Nephron progenitor cell (in vitro differentiated cells): ENCODE measurements around the gene R3HDM1.
"Not testable (repeated sequence)": the region's sequence is repeated elsewhere in the genome, so short reads cannot be mapped to it uniquely, and the experiment has no call there.

Source experiments
- DNase-seq: peaks from one replicate; pipeline ENCODE4 v3.0.0; 2021
- H3K27ac Mint-ChIP-seq: 2 replicates; pipeline ENCODE4 v1.8.0; 2021; ENCODE audit warnings: mild to moderate bottlenecking, moderate library complexity, mixed read lengths
- H3K27me3 Mint-ChIP-seq: 2 replicates; pipeline ENCODE4 v1.8.0; 2021; ENCODE audit warnings: mild to moderate bottlenecking, low read depth, mixed read lengths; ENCODE audit not compliant: poor library complexity
- H3K36me3 Mint-ChIP-seq: 2 replicates; pipeline ENCODE4 v1.8.0; 2021; ENCODE audit warnings: low read depth, mixed read lengths
- H3K4me1 Mint-ChIP-seq: 2 replicates; pipeline ENCODE4 v1.8.0; 2021; ENCODE audit warnings: mixed read lengths
- H3K4me3 Mint-ChIP-seq: 2 replicates; pipeline ENCODE4 v1.8.0; 2021; ENCODE audit warnings: mild to moderate bottlenecking, moderate library complexity, mixed read lengths
- H3K9me3 Mint-ChIP-seq: 2 replicates; pipeline ENCODE4 v1.8.0; 2021; ENCODE audit warnings: mild to moderate bottlenecking, moderate library complexity, mixed read lengths
- CTCF ChIP-seq: fragments of 200-600 bp; sonication (generic); IDR thresholded peaks from 2 replicates; pipeline ENCODE4 v1.5.0; 2021; ENCODE audit warnings: antibody characterized with exemption

The R3HDM1 gene

GRCh38 chr2:135617501-135618015 is 86.3 kb downstream of the R3HDM1 start:
- TF ChIP-seq CTCF, result no peak
- Mint-ChIP-seq H3K4me3 (no peak overlapping the region), H3K27ac (no peak overlapping the region), H3K4me1 (no peaks in the 10 kb centered on the region), H3K27me3 (no peaks in the 10 kb centered on the region), H3K36me3 (peaks cover 23% of the 10 kb centered on the region), H3K9me3 (no peaks in the 10 kb centered on the region)
- no peak for DNase-seq

GRCh38 chr2:135620198-135620597 is 88.9 kb downstream of the R3HDM1 start:
- DNase-seq, result no peak
- no peaks in the 10 kb centered on the region for H3K4me1 Mint-ChIP-seq
- no peaks in the 10 kb centered on the region for H3K9me3 Mint-ChIP-seq
- peaks cover 43% of the 10 kb centered on the region for H3K36me3 Mint-ChIP-seq
- peak overlapping the region; percentile 24 for H3K27ac Mint-ChIP-seq
- H3K27me3 Mint-ChIP-seq, result no peaks in the 10 kb centered on the region
- no peak for TF ChIP-seq CTCF
- H3K4me3 Mint-ChIP-seq, result no peak overlapping the region

- peaks cover 19% of the 10 kb centered on the region for H3K36me3 Mint-ChIP-seq
- no peaks in the 10 kb centered on the region for H3K9me3 Mint-ChIP-seq
- no peaks in the 10 kb centered on the region for H3K4me1 Mint-ChIP-seq
- H3K27me3 Mint-ChIP-seq, result no peaks in the 10 kb centered on the region
- TF ChIP-seq CTCF, result no peak
- no peak overlapping the region for H3K4me3 Mint-ChIP-seq
- H3K27ac Mint-ChIP-seq, result no peak overlapping the region
- DNase-seq, result no peak
Observed at GRCh38 chr2:135629520-135629919, 98.2 kb downstream of the R3HDM1 start.

GRCh38 chr2:135630034-135630433 is 98.8 kb downstream of the R3HDM1 start:
- H3K4me3 Mint-ChIP-seq, H3K27me3 Mint-ChIP-seq, H3K4me1 Mint-ChIP-seq, DNase-seq, H3K27ac Mint-ChIP-seq, H3K9me3 Mint-ChIP-seq: not testable (repeated sequence)
- H3K36me3 Mint-ChIP-seq, result peaks cover 15% of the 10 kb centered on the region

GRCh38 chr2:135630488-135630887 is 99.2 kb downstream of the R3HDM1 start:
- H3K36me3 Mint-ChIP-seq, result peaks cover 15% of the 10 kb centered on the region
- H3K4me3 Mint-ChIP-seq, result no peak overlapping the region
- no peaks in the 10 kb centered on the region for H3K9me3 Mint-ChIP-seq
- DNase-seq, result no peak
- H3K4me1 Mint-ChIP-seq, result no peaks in the 10 kb centered on the region
- H3K27ac Mint-ChIP-seq, result no peak overlapping the region
- no peaks in the 10 kb centered on the region for H3K27me3 Mint-ChIP-seq
- TF ChIP-seq CTCF, result no peak

GRCh38 chr2:135633582-135633981 is 102.3 kb downstream of the R3HDM1 start:
- no peak for DNase-seq
- no peak for TF ChIP-seq CTCF
- no peaks in the 10 kb centered on the region for H3K9me3 Mint-ChIP-seq
- no peaks in the 10 kb centered on the region for H3K27me3 Mint-ChIP-seq
- peaks cover 22% of the 10 kb centered on the region for H3K36me3 Mint-ChIP-seq
- peaks cover 3% of the 10 kb centered on the region for H3K4me1 Mint-ChIP-seq
- no peak overlapping the region for H3K27ac Mint-ChIP-seq
- no peak overlapping the region for H3K4me3 Mint-ChIP-seq
